K562 (cell line): ENCODE results near the gene TEKT2. TPM values are rescaled to one million over a fixed set of nuclear protein-coding genes. Genes with fewer than 3 reads are reported as not detected.

Source experiments
- ATAC-seq: fragments of 200-7000 bp; cut with Tn5 transposase; 3 replicates; pipeline ENCODE4 v1.9.1; 2020; ENCODE audit warnings: moderate library complexity
- Bru-seq: library from RNA; stranded (reverse); fragments of 400-500 nt; gene quantifications from one replicate; lab custom pipeline; 2021; lab: Mats Ljungman, UMichigan
- BruChase-seq, 2 experiments: library from RNA; stranded (reverse); fragments of 400-500 nt; gene quantifications; one replicate each; lab custom pipeline; 2021; lab: Mats Ljungman, UMichigan
- BruUV-seq: library from RNA; stranded (reverse); fragments of 400-500 nt; replicated peaks from 2 replicates; lab custom pipeline; 2021; lab: Mats Ljungman, UMichigan
- CTCF ChIA-PET: fragments of 300-600 bp; formaldehyde crosslinking; extraction: SDS; loops from one replicate; lab custom pipeline; 2021; ENCODE audit warnings: low intra/inter-chr PET ratio; lab: Yijun Ruan, JAX
- POLR2A ChIA-PET: fragments of 300-600, 350-650 bp; sonication (Branson Sonifier 250); formaldehyde crosslinking; extraction: SDS; loops from one replicate; lab custom pipeline; 2021; ENCODE audit warnings: antibody characterized with exemption, inconsistent platforms; lab: Yijun Ruan, JAX
- DNase-seq, 4 experiments: peaks; one replicate each; pipeline versions ENCODE4 v3.0.0 to v3.0.0-alpha.2; 2011 to 2018; ENCODE audit warnings: low spot score in 3 of 4, mixed read lengths in 3 of 4; ENCODE audit errors: extremely low read depth in 1 of 4
- FAIRE-seq: peaks from 2 replicates; lab custom pipeline; 2011; peaks lifted over from hg19 to GRCh38; lab: Jason Lieb, UNC
- H2AFZ ChIP-seq: 2 replicates; pipeline ENCODE4 v1.6.0; 2011; ENCODE audit warnings: low read depth, low read length, control low read depth, inconsistent platforms
- H3K27ac ChIP-seq: fragments of 200-600 bp; 3 replicates; pipeline ENCODE4 v1.8.0; 2011; ENCODE audit warnings: low read depth, mild to moderate bottlenecking, control low read depth, inconsistent platforms, low read length, moderate library complexity, mixed read lengths; ENCODE audit errors: extremely low read depth
- H3K27me3 ChIP-seq, 2 experiments: fragments of 300-600 bp in 1 of 2; 2 replicates in 1 of 2; 3 replicates in 1 of 2; pipeline versions ENCODE4 v1.6.0 to v1.8.0; 2011; ENCODE audit warnings: inconsistent platforms in 2 of 2, low read length in 2 of 2, mild to moderate bottlenecking in 1 of 2, mixed read lengths in 1 of 2, moderate library complexity in 1 of 2; ENCODE audit not compliant: control insufficient read depth in 2 of 2, insufficient read depth in 2 of 2
- H3K36me3 ChIP-seq: fragments of 300-600 bp; 3 replicates; pipeline ENCODE4 v1.8.0; 2011; ENCODE audit warnings: mild to moderate bottlenecking, low read length, inconsistent platforms; ENCODE audit not compliant: control insufficient read depth, insufficient read depth
- H3K4me1 ChIP-seq, 2 experiments: fragments of 200-600 bp in 1 of 2; replicated peaks in 1 of 2; 2 replicates in 1 of 2; 3 replicates in 1 of 2; pipeline versions ENCODE4 v1.5.1 to v1.8.0; 2011; ENCODE audit warnings: inconsistent platforms in 2 of 2, low read length in 2 of 2, mild to moderate bottlenecking in 1 of 2, mixed read lengths in 1 of 2, moderate library complexity in 1 of 2; ENCODE audit not compliant: control insufficient read depth in 2 of 2, insufficient read depth in 2 of 2
- H3K4me2 ChIP-seq: 2 replicates; pipeline ENCODE4 v1.6.1; 2011; ENCODE audit warnings: low read length, control low read depth, inconsistent platforms, mixed read lengths; ENCODE audit not compliant: insufficient read depth
- H3K4me3 ChIP-seq: fragments of 200-600 bp; sonication (generic), shearing (Covaris generic); 2 replicates; pipeline ENCODE4 v1.5.1; 2016; ENCODE audit warnings: control low read depth, inconsistent platforms
- H3K79me2 ChIP-seq: fragments of 200-600 bp; 3 replicates; pipeline ENCODE4 v1.8.0; 2011; ENCODE audit warnings: low read length, inconsistent platforms; ENCODE audit not compliant: control insufficient read depth, insufficient read depth
- H3K9ac ChIP-seq, 2 experiments: 2 replicates each; pipeline versions ENCODE4 v1.6.0 to v1.6.1; 2011; ENCODE audit warnings: low read depth in 2 of 2, low read length in 2 of 2, control low read depth in 1 of 2, inconsistent platforms in 1 of 2, mild to moderate bottlenecking in 1 of 2, mixed read lengths in 1 of 2; ENCODE audit not compliant: insufficient read depth in 1 of 2
- H3K9me1 ChIP-seq: one replicate; pipeline ENCODE4 v1.6.0; 2011; ENCODE audit warnings: inconsistent platforms, mild to moderate bottlenecking, low read length, moderate library complexity; ENCODE audit not compliant: control insufficient read depth, insufficient read depth
- H3K9me3 ChIP-seq: replicated peaks from 2 replicates; pipeline ENCODE4 v1.5.1; 2011; ENCODE audit warnings: low read depth, low read length, inconsistent platforms; ENCODE audit not compliant: control insufficient read depth, insufficient read depth
- H4K20me1 ChIP-seq: replicated peaks from 2 replicates; pipeline ENCODE4 v1.6.1; 2011; ENCODE audit warnings: low read length, inconsistent platforms, mixed read lengths; ENCODE audit not compliant: control insufficient read depth, insufficient read depth
- RFX1 ChIP-seq: fragments of 450-650 bp; IDR thresholded peaks from 2 replicates; pipeline ENCODE4 v1.6.1; 2016; ENCODE audit warnings: mild to moderate bottlenecking, moderate library complexity
- VEZF1 ChIP-seq: fragments of 200-800 bp; sonication (Bioruptor generic); IDR thresholded peaks from 2 replicates; pipeline ENCODE4 v1.6.1; 2017; ENCODE audit warnings: missing genetic modification characterization, missing compliant biosample characterization
- ZBTB33 ChIP-seq: sonication (generic); formaldehyde crosslinking; IDR thresholded peaks from 2 replicates; pipeline ENCODE4 v1.8.1; 2023; ENCODE audit warnings: mild to moderate bottlenecking, missing genetic modification reagents
- WGBS: fragments of 100-300 bp; shearing (Covaris generic); methylation state at CpG from one replicate; pipeline ENCODE4 v1.1.6; 2016; ENCODE audit warnings: low coverage, mixed read lengths; ENCODE audit not compliant: insufficient coverage; ENCODE audit errors: missing lambda C conversion rate; 5-methylcytosine and 5-hydroxymethylcytosine counted together
- in situ Hi-C: fragments of 300-500 bp; cut with MboI; formaldehyde crosslinking; loops from 4 replicates; pipeline ENCODE4 v1.15.0; 2018; ENCODE audit warnings: inconsistent platforms, mixed read lengths
- intact Hi-C: fragments of 100-400 bp; cut with micrococcal nuclease; formaldehyde crosslinking; loops from 2 replicates; pipeline ENCODE4 v1.14.2; 2022
- long read RNA-seq, 3 experiments: library from polyadenylated mRNA in 2 of 3; library from RNA in 1 of 3; unstranded in 2 of 3; stranded (forward) in 1 of 3; transcript quantifications; one replicate each; pipeline ENCODE4 v2.0.0, GENCODE V29; 2019 to 2022
- polyA minus RNA-seq, 3 experiments: library from RNA; depleted of rRNA, polyadenylated mRNA; stranded (reverse); fragments of >200 nt; gene quantifications; 2 replicates each; pipeline ENCODE4 v1.2.3, GENCODE V29; 2011
- polyA plus RNA-seq, 8 experiments: library from polyadenylated mRNA; depleted of rRNA in 4 of 8; stranded (reverse) in 5 of 8; unstranded in 3 of 8; fragments of >200 nt; fragmentation: Nextera tagmentation in 2 of 8; fragmentation: Illumina TruSeq in 1 of 8; extraction: Ambion mirVana in 2 of 8; extraction: Trizol in 1 of 8; gene quantifications; 2 replicates each; pipeline versions ENCODE4 v1.2.1 to v1.2.3, GENCODE V29; 2011 to 2014; ENCODE audit warnings: inconsistent platforms in 1 of 8, missing spikeins in 1 of 8
- total RNA-seq, 7 experiments: library from RNA; depleted of rRNA in 6 of 7; stranded (reverse); fragments of >200 nt in 6 of 7; fragmentation: Illumina TruSeq in 2 of 7; extraction: Trizol in 2 of 7; gene quantifications; 2 replicates each; pipeline versions ENCODE4 v1.2.1 to v1.2.3, GENCODE V29; 2011 to 2021; ENCODE audit warnings: low replicate concordance in 1 of 7
- TF ChIP-seq, protein P1 (sequence below): sonication (generic); formaldehyde crosslinking; IDR thresholded peaks from 2 replicates; pipeline ENCODE4 v1.8.0; 2022; ENCODE audit warnings: mild to moderate bottlenecking, low read depth, missing genetic modification reagents

Gene TEKT2, protein sequence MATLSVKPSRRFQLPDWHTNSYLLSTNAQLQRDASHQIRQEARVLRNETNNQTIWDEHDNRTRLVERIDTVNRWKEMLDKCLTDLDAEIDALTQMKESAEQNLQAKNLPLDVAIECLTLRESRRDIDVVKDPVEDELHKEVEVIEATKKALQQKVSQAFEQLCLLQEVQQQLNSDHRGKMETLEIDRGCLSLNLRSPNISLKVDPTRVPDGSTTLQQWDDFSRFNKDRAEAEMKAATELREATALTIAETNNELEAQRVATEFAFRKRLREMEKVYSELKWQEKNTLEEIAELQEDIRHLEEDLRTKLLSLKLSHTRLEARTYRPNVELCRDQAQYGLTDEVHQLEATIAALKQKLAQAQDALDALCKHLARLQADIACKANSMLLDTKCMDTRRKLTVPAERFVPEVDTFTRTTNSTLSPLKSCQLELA
- 0.62 TPM in 1 of 2 replicates, not detected in the other for total RNA-seq (2011; cell fraction: chromatin; rRNA removed; ENCODE audit: low replicate concordance)
- 0.92 and 1.0 TPM in 2 replicates for total RNA-seq (2011; cell fraction: nucleolus; rRNA removed)
- total RNA-seq (2011; cell fraction: nucleoplasm; rRNA removed), result 0.66 and 0.92 TPM in 2 replicates
- 0.36 TPM in 1 of 2 replicates, not detected in the other for total RNA-seq (2014; rRNA removed)
- total RNA-seq (2014; rRNA removed; fragmentation: Illumina TruSeq; extraction: Trizol), result 0.19 TPM in 1 of 2 replicates, not detected in the other
- total RNA-seq (2015; rRNA removed; fragmentation: Illumina TruSeq; extraction: Trizol), result 0.19 and 0.40 TPM in 2 replicates
- 0.60 and 0.78 TPM in 2 replicates for total RNA-seq (2021)
- polyA plus RNA-seq (2011; rRNA removed), result 0.06 and 0.24 TPM in 2 replicates
- 0.19 and 0.25 TPM in 2 replicates for polyA plus RNA-seq (2011; cell fraction: cytosol; rRNA removed)
- polyA plus RNA-seq (2011; cell fraction: nucleus; rRNA removed), result 0.41 and 0.68 TPM in 2 replicates
- 0.21 and 0.25 TPM in 2 replicates for polyA plus RNA-seq (2012)
- 0.24 and 0.37 TPM in 2 replicates for polyA plus RNA-seq (2014; fragmentation: Illumina TruSeq; extraction: Trizol)
- under 1 TPM; 0.08 to 0.14 TPM for polyA plus RNA-seq (2014; fragmentation: Nextera tagmentation; extraction: Ambion mirVana)
- 0.19 and 0.94 TPM in 2 replicates for polyA plus RNA-seq (2014; rRNA removed)
- polyA minus RNA-seq (2011; rRNA and poly(A)+ RNA removed), result not detected in 2 replicates
- not detected in 2 replicates for polyA minus RNA-seq (2011; cell fraction: cytosol; rRNA and poly(A)+ RNA removed)
- polyA minus RNA-seq (2011; cell fraction: nucleus; rRNA and poly(A)+ RNA removed), result 0.56 TPM in 1 of 2 replicates, not detected in the other
- percentile 27 among the genes with signal in this experiment for Bru-seq, nascent RNA
- percentile 41 among the genes with signal in this experiment for BruChase-seq, experiment 1, labeled RNA remaining after a 2-hour chase
- BruChase-seq, experiment 2, labeled RNA remaining after a 6-hour chase, result percentile 45 among the genes with signal in this experiment
- long read RNA-seq, experiment 1, result 0 reads
- long read RNA-seq, experiment 2, partial matches to known transcripts, result 2 of 2 reads
- long read RNA-seq, experiment 2, other reads (novel, unspliced or antisense), result 0 of 2 reads
- long read RNA-seq, experiment 3, result 0 reads

DNA sequence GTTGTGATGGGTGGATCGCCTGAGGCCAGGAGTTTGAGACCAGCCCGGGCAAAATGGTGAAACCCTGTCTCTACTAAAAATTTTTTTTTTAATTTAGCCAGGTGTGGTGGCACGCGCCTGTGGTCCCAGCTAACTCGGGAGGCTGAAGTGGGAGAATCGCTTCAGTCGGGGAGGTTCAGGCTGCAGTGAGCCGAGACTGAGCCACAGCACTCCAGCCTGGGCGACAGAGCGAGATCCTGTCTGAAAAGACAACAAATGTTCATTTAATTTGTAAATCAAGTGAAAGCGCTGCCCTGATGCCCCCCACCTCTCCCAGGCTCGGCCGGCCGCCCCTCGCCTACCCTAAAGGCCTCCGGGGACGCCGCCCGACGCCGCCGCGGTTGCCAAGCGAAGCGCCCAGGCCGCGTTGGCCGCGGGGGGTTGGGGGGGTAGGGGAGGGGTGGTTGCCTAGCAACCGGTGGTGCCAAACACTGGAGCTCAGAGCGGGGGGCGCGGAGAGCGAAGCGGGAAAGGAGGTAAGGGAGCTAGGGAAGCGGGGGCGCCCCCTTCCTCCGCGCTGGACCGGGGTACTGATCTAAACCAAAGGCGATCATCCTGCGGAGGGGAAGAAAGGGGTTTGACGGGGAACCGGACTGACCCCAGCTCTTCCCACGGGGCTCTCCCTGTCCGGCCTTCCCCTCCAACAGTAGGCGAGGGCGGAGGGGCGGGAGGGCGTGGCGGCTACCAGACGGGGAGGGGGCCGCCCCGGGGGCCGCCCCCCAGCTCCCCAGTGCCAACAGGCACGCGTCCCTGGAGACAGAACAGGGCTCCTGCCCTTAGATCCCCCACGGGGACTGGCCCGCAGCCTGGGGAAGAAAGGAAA lies at the start of gene TEKT2:
Gene TEKT2 (plus strand): TSS at position 460 of the 862 bp plus-strand sequence. CDS start 828 bp downstream, outside the sequence.
- no TSS peak for BruUV-seq
- peaks cover 6% of the 10 kb centered on the region for H3K9me1 ChIP-seq
- intact Hi-C loops (no loop called here), in situ Hi-C loops (no loop called here)
- 81% methylated on average over 33 of the region's 59 CpGs for WGBS
- ATAC-seq (no peak), DNase-seq (no peak), FAIRE-seq (no peak)
- peaks cover 10 to 34% of the 10 kb centered on the region in 2 experiments; a peak in 4 of 5 replicates for H3K4me1 ChIP-seq
- H3K79me2 ChIP-seq, result peaks cover 2% of the 10 kb centered on the region
- no peak within 1 kb of the TSS for H3K27ac ChIP-seq
- peak within 1 kb of the TSS in 1 of 2 experiments; percentile 51; a peak in 1 of 4 replicates for H3K9ac ChIP-seq
- CTCF ChIA-PET, result no interaction called here
- POLR2A ChIA-PET, result interaction anchor here (1.0 to 1.5 kb wide), 2 partner anchors 10 to 12 kb away, joined by 3 read pairs; no protein-coding TSS in a partner anchor
- H2AFZ ChIP-seq, result no peak within 1 kb of the TSS
- H3K4me2 ChIP-seq, result no peak within 1 kb of the TSS
- H3K9me3 ChIP-seq, result no peaks in the 10 kb centered on the region
- TF ChIP-seq RFX1 (peak; percentile 79), VEZF1 (CRISPR knock-in tag) (peak; percentile 30; the same call in 1 of the 2 replicates), ZBTB33 (CRISPR knock-in tag) (peak; percentile 38; the same call in 1 of the 2 replicates)
- TF ChIP-seq, protein P1, sequence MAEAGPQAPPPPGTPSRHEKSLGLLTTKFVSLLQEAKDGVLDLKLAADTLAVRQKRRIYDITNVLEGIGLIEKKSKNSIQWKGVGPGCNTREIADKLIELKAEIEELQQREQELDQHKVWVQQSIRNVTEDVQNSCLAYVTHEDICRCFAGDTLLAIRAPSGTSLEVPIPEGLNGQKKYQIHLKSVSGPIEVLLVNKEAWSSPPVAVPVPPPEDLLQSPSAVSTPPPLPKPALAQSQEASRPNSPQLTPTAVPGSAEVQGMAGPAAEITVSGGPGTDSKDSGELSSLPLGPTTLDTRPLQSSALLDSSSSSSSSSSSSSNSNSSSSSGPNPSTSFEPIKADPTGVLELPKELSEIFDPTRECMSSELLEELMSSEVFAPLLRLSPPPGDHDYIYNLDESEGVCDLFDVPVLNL (CRISPR knock-in tag), result no peak
- H3K27me3 ChIP-seq, result no peaks in the 10 kb centered on the region
- H4K20me1 ChIP-seq, result no peaks in the 10 kb centered on the region
- no peak within 1 kb of the TSS for H3K4me3 ChIP-seq
- no peaks in the 10 kb centered on the region for H3K36me3 ChIP-seq
